PC-9 (cell line): ENCODE data around the gene RUNDC3A. TPM values are rescaled to one million over a fixed set of nuclear protein-coding genes. Genes with fewer than 3 reads are reported as not detected.

ENCODE experiments used
- BruUV-seq: library from RNA; stranded (reverse); fragments of 400-500 nt; replicated peaks from 2 replicates; lab custom pipeline; 2021; lab: Mats Ljungman, UMichigan
- CTCF ChIA-PET: fragments of 300-600 bp; sonication (Branson Sonifier 250); formaldehyde crosslinking; loops from one replicate; lab custom pipeline; 2022; ENCODE audit warnings: antibody characterized with exemption; lab: Charles Lee
- POLR2A ChIA-PET: fragments of 300-600 bp; sonication (Branson Sonifier 250); formaldehyde crosslinking; loops from one replicate; lab custom pipeline; 2022; ENCODE audit warnings: antibody characterized with exemption; ENCODE audit not compliant: unreplicated experiment; lab: Charles Lee
- DNase-seq, 2 experiments: peaks; one replicate each; pipeline versions ENCODE4 v3.0.0 to v3.0.0-alpha.2; 2015 to 2022; ENCODE audit warnings: mixed read lengths in 1 of 2
- H2AFZ ChIP-seq: fragments of 200-600 bp; sonication (generic); 2 replicates; pipeline ENCODE4 v1.8.1; 2017; ENCODE audit warnings: antibody characterized with exemption
- H3F3A ChIP-seq: fragments of 200-600 bp; sonication (generic); 2 replicates; pipeline ENCODE4 v1.8.1; 2017; ENCODE audit warnings: antibody characterized with exemption, mild to moderate bottlenecking, low read depth; ENCODE audit not compliant: insufficient read depth
- H3K27ac ChIP-seq: fragments of 200-600 bp; sonication (generic); 2 replicates; pipeline ENCODE4 v1.6.1; 2016; ENCODE audit warnings: mixed run types
- H3K27me3 ChIP-seq: fragments of 200-600 bp; sonication (generic); 2 replicates; pipeline ENCODE4 v1.6.1; 2016; ENCODE audit warnings: low read depth, mixed run types; ENCODE audit not compliant: insufficient read depth
- H3K36me3 ChIP-seq: fragments of 200-600 bp; sonication (generic); 2 replicates; pipeline ENCODE4 v1.6.1; 2016; ENCODE audit warnings: low read depth, mixed run types
- H3K4me1 ChIP-seq: fragments of 200-600 bp; sonication (generic); replicated peaks from 2 replicates; pipeline ENCODE4 v1.6.1; 2016; ENCODE audit warnings: mixed run types; ENCODE audit not compliant: insufficient read depth
- H3K4me2 ChIP-seq: fragments of 200-600 bp; sonication (generic); 2 replicates; pipeline ENCODE4 v1.6.1; 2017; ENCODE audit warnings: mixed run types
- H3K4me3 ChIP-seq: fragments of 200-600 bp; sonication (generic); 2 replicates; pipeline ENCODE4 v1.6.1; 2016; ENCODE audit warnings: mixed run types
- H3K79me2 ChIP-seq: fragments of 200-600 bp; sonication (generic); 2 replicates; pipeline ENCODE4 v1.6.1; 2017; ENCODE audit warnings: low read depth, mixed run types
- H3K9me2 ChIP-seq: fragments of 200-600 bp; sonication (generic); 2 replicates; pipeline ENCODE4 v1.8.1; 2017; ENCODE audit warnings: mild to moderate bottlenecking; ENCODE audit not compliant: insufficient read depth
- H3K9me3 ChIP-seq: fragments of 200-600 bp; sonication (generic); 2 replicates; pipeline ENCODE4 v1.8.1; 2016; ENCODE audit warnings: low read depth; ENCODE audit not compliant: insufficient read depth
- H4K20me1 ChIP-seq: fragments of 200-600 bp; sonication (generic); 2 replicates; pipeline ENCODE4 v1.8.1; 2017; ENCODE audit not compliant: insufficient read depth
- EZH2 ChIP-seq: fragments of 200-600 bp; sonication (generic); IDR thresholded peaks from 2 replicates; pipeline ENCODE4 v1.8.0; 2017; ENCODE audit warnings: antibody characterized with exemption, low read depth
- intact Hi-C: fragments of 100-400 bp; cut with micrococcal nuclease; formaldehyde crosslinking; loops from one replicate; pipeline ENCODE4 v1.10.0; 2022; ENCODE audit not compliant: unreplicated experiment
- total RNA-seq: library from RNA; stranded (reverse); gene quantifications from 2 replicates; pipeline ENCODE4 v1.2.3, GENCODE V29; 2021
- TF ChIP-seq, protein P1 (sequence below): fragments of 200-600 bp; sonication (generic); conservative IDR thresholded peaks from 2 replicates; pipeline ENCODE4 v1.6.1; 2017; ENCODE audit warnings: mixed run types, antibody characterized with exemption, mild to moderate bottlenecking, moderate library complexity

The RUNDC3A gene
- total RNA-seq, 1 experiment from 2014 or later: not detected

DNA sequence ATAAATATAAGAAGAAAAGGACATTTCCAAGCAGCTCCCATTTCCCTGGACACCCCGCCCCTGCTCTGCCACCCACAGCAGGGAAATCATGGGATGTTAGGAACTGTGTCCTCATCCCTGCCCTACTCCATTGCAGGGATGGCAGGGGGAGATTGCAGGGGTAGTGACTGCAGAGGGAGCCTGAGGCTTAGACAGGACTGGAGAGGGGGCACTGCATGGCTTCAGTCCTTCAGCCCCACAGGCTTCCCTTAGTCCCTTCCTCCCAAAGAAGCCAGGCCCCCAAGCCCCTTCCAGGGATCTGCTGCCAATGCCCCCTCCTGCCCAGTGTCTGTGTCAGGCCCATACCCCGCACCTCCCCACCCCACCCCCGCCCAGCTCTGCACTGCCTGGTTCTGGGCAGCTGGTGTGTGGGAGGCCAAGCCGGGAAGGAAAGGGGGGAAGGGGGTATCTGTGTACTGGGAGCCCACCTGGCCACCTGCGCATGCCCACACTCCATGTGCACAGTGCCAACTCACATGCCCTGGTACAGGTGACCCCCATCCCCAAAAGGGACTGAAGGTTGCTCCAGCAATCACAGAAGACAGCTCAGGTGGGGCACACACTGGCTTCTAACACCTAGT is 3.3 kb downstream of the RUNDC3A start:
- Histone ChIP-seq H3K79me2 (no peaks in the 10 kb centered on the region), H4K20me1 (peaks cover 4% of the 10 kb centered on the region; the same call in 1 of the 2 replicates), H3K4me1 (peaks cover 7% of the 10 kb centered on the region), H3K27me3 (peaks cover 12% of the 10 kb centered on the region), H2AFZ (no peak overlapping the region), H3K36me3 (no peaks in the 10 kb centered on the region), H3F3A (peaks cover 18% of the 10 kb centered on the region; the same call in 1 of the 2 replicates), H3K27ac (no peak overlapping the region), H3K4me2 (no peak overlapping the region), H3K9me2 (no peaks in the 10 kb centered on the region), H3K9me3 (no peaks in the 10 kb centered on the region), H3K4me3 (no peak overlapping the region)
- no TSS peak for BruUV-seq
- ChIA-PET POLR2A (no interaction called here), CTCF (no interaction called here)
- no peak for DNase-seq
- intact Hi-C loops: no loop called here
- TF ChIP-seq, protein P1, sequence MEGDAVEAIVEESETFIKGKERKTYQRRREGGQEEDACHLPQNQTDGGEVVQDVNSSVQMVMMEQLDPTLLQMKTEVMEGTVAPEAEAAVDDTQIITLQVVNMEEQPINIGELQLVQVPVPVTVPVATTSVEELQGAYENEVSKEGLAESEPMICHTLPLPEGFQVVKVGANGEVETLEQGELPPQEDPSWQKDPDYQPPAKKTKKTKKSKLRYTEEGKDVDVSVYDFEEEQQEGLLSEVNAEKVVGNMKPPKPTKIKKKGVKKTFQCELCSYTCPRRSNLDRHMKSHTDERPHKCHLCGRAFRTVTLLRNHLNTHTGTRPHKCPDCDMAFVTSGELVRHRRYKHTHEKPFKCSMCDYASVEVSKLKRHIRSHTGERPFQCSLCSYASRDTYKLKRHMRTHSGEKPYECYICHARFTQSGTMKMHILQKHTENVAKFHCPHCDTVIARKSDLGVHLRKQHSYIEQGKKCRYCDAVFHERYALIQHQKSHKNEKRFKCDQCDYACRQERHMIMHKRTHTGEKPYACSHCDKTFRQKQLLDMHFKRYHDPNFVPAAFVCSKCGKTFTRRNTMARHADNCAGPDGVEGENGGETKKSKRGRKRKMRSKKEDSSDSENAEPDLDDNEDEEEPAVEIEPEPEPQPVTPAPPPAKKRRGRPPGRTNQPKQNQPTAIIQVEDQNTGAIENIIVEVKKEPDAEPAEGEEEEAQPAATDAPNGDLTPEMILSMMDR: no peak
- no peak for TF ChIP-seq EZH2

GRCh38 chr17:44312396-44313104 is 4.1 kb downstream of the RUNDC3A start:
- H3K36me3 ChIP-seq: no peaks in the 10 kb centered on the region
- no peaks in the 10 kb centered on the region for H3K9me2 ChIP-seq
- H3F3A ChIP-seq: peaks cover 19% of the 10 kb centered on the region; the same call in 1 of the 2 replicates
- H3K4me2 ChIP-seq: no peak overlapping the region
- BruUV-seq: no TSS peak
- H4K20me1 ChIP-seq: no peaks in the 10 kb centered on the region
- H3K9me3 ChIP-seq: no peaks in the 10 kb centered on the region
- peaks cover 4% of the 10 kb centered on the region for H3K27me3 ChIP-seq
- POLR2A ChIA-PET: no interaction called here
- CTCF ChIA-PET: no interaction called here
- H3K27ac ChIP-seq: no peak overlapping the region
- no peak for DNase-seq
- no peak overlapping the region for H2AFZ ChIP-seq
- intact Hi-C loops: no loop called here
- H3K79me2 ChIP-seq: no peaks in the 10 kb centered on the region
- H3K4me1 ChIP-seq: peaks cover 4% of the 10 kb centered on the region
- TF ChIP-seq, protein P1: no peak
- no peak for TF ChIP-seq EZH2
- H3K4me3 ChIP-seq: no peak overlapping the region

DNA sequence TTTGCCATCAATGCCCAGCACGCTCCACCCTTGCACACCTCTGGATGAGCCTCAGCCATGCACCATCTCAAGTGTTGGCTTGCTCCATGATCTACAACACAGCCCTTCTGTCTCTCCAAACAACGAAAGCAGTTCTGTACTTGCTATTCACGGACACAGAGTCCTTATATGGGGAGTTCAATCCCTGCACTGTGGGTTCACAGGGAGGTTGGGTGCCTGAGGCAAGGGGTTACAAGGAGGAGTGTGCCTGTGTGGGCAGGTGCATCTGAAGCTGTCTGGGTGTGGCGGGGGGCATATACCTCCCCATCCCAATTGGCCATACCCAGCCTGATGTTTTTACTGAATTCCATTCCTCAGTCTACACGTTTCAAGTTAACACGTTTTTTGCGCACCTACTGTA is 5.6 kb downstream of the RUNDC3A start:
- H3K36me3 ChIP-seq: no peaks in the 10 kb centered on the region
- no peak overlapping the region for H2AFZ ChIP-seq
- H3K9me2 ChIP-seq: no peaks in the 10 kb centered on the region
- H3K27ac ChIP-seq: no peak overlapping the region
- peaks cover 25% of the 10 kb centered on the region; the same call in 1 of the 2 replicates for H3F3A ChIP-seq
- H3K79me2 ChIP-seq: no peaks in the 10 kb centered on the region
- DNase-seq: no peak
- ChIA-PET POLR2A (no interaction called here), CTCF (no interaction called here)
- no peaks in the 10 kb centered on the region for H3K9me3 ChIP-seq
- H3K27me3 ChIP-seq: no peaks in the 10 kb centered on the region
- BruUV-seq: no TSS peak
- no peak overlapping the region for H3K4me2 ChIP-seq
- TF ChIP-seq, protein P1: no peak
- TF ChIP-seq EZH2: no peak
- no peaks in the 10 kb centered on the region for H4K20me1 ChIP-seq
- H3K4me3 ChIP-seq: no peak overlapping the region
- H3K4me1 ChIP-seq: no peaks in the 10 kb centered on the region
- intact Hi-C loops: no loop called here
